GM12878 (cell line): ENCODE data around the gene CAMK2G. TPM values are rescaled to one million over a fixed set of nuclear protein-coding genes. Genes with fewer than 3 reads are reported as not detected.

Experiments used
- BMI1 ChIP-seq: fragments of 450-650 bp; IDR thresholded peaks from 2 replicates; pipeline ENCODE4 v1.6.1; 2016; ENCODE audit warnings: mild to moderate bottlenecking, moderate library complexity, borderline replicate concordance
- BRCA1 ChIP-seq: IDR thresholded peaks from 2 replicates; pipeline ENCODE4 v1.6.1; 2011; ENCODE audit warnings: low read depth, low read length, improper control_type of control experiment
- CHD4 ChIP-seq: fragments of 200-600 bp; sonication (generic); IDR thresholded peaks from 2 replicates; pipeline ENCODE4 v1.6.1; 2016; ENCODE audit warnings: mild to moderate bottlenecking
- ESRRA ChIP-seq: IDR thresholded peaks from 2 replicates; pipeline ENCODE4 v1.6.1; 2012; ENCODE audit warnings: mild to moderate bottlenecking, low read length, improper control_type of control experiment
- HDAC6 ChIP-seq: fragments of 200-600 bp; sonication (generic); IDR thresholded peaks from one replicate; pipeline ENCODE4 v1.8.0; 2017; ENCODE audit warnings: antibody characterized with exemption; ENCODE audit not compliant: unreplicated experiment
- HSF1 ChIP-seq: fragments of 150-350 bp; IDR thresholded peaks from 2 replicates; pipeline ENCODE4 v1.6.1; 2014; ENCODE audit warnings: mild to moderate bottlenecking, low read depth, low read length
- IKZF2 ChIP-seq, 2 experiments: fragments of 450-650 bp; IDR thresholded peaks; 2 replicates each; pipeline ENCODE4 v1.6.1; 2017; ENCODE audit warnings: mild to moderate bottlenecking in 2 of 2, moderate library complexity in 2 of 2
- MTA3 ChIP-seq: IDR thresholded peaks from 2 replicates; pipeline ENCODE4 v1.6.1; 2012; ENCODE audit warnings: low read length, inconsistent platforms, borderline replicate concordance
- POLR2AphosphoS2 ChIP-seq: IDR thresholded peaks from 2 replicates; pipeline ENCODE4 v1.6.1; 2011; ENCODE audit warnings: low read depth, mild to moderate bottlenecking, low read length, improper control_type of control experiment, moderate library complexity
- POLR2AphosphoS5 ChIP-seq: IDR thresholded peaks from 2 replicates; pipeline ENCODE4 v1.6.1; 2011; ENCODE audit warnings: mild to moderate bottlenecking, low read length, inconsistent platforms
- POU2F2 ChIP-seq: IDR thresholded peaks from 3 replicates; pipeline ENCODE4 v1.6.1; 2011; ENCODE audit warnings: low read depth, mild to moderate bottlenecking, low read length, borderline replicate concordance
- RBBP5 ChIP-seq: fragments of 200-600 bp; sonication (generic); conservative IDR thresholded peaks from 2 replicates; pipeline ENCODE4 v1.6.1; 2016
- SMAD1 ChIP-seq: fragments of 450-650 bp; IDR thresholded peaks from 2 replicates; pipeline ENCODE4 v1.6.1; 2018; ENCODE audit warnings: mild to moderate bottlenecking, low read depth; ENCODE audit not compliant: partially characterized antibody
- SPI1 ChIP-seq: IDR thresholded peaks from 2 replicates; pipeline ENCODE4 v1.6.1; 2011; ENCODE audit warnings: low read depth, mild to moderate bottlenecking, low read length, moderate library complexity, borderline replicate concordance; ENCODE audit not compliant: insufficient read depth
- SREBF2 ChIP-seq: IDR thresholded peaks from 2 replicates; pipeline ENCODE4 v1.6.1; 2012; ENCODE audit warnings: mild to moderate bottlenecking, low read length
- USF1 ChIP-seq: IDR thresholded peaks from 2 replicates; pipeline ENCODE4 v1.6.1; 2011; ENCODE audit warnings: borderline replicate concordance, low read depth, mild to moderate bottlenecking, moderate library complexity, mixed read lengths, low read length; ENCODE audit not compliant: insufficient read depth; ENCODE audit errors: extremely low read length
- ZBTB4 ChIP-seq: fragments of 450-650 bp; formaldehyde crosslinking; IDR thresholded peaks from 2 replicates; pipeline ENCODE4 v1.4.0; 2022; ENCODE audit warnings: mild to moderate bottlenecking, moderate library complexity
- ZNF274 ChIP-seq: IDR thresholded peaks from one replicate; pipeline ENCODE4 v1.8.0; 2011; ENCODE audit not compliant: insufficient read length, insufficient read depth
- ZNF384 ChIP-seq: IDR thresholded peaks from 2 replicates; pipeline ENCODE4 v1.6.1; 2012; ENCODE audit warnings: low read depth, mild to moderate bottlenecking, low read length, improper control_type of control experiment, borderline replicate concordance
- ZZZ3 ChIP-seq: IDR thresholded peaks from 2 replicates; pipeline ENCODE4 v1.6.1; 2011; ENCODE audit warnings: low read depth; ENCODE audit not compliant: control insufficient read depth, insufficient read length
- polyA plus RNA-seq, 11 experiments: library from polyadenylated mRNA; depleted of rRNA in 4 of 11; unstranded in 6 of 11; stranded (reverse) in 5 of 11; fragments of >200 nt; fragmentation: Nextera tagmentation in 4 of 11; fragmentation: Illumina TruSeq in 1 of 11; extraction: Ambion mirVana in 4 of 11; extraction: Trizol in 1 of 11; gene quantifications; 1 replicate in 1 of 11; 2 replicates in 10 of 11; pipeline versions ENCODE4 v1.2.1 to v1.2.3, GENCODE V29; 2011 to 2016; ENCODE audit warnings: inconsistent platforms in 2 of 11, missing spikeins in 2 of 11, low read depth in 1 of 11
- total RNA-seq, 4 experiments: library from RNA; depleted of rRNA in 3 of 4; stranded (reverse); fragments of >200 nt in 3 of 4; fragmentation: Illumina TruSeq in 1 of 4; extraction: Trizol in 1 of 4; gene quantifications; 2 replicates each; pipeline versions ENCODE4 v1.2.1 to v1.2.3, GENCODE V29; 2013 to 2021
- TF ChIP-seq, protein P1 (sequence below): fragments of 450-650 bp; formaldehyde crosslinking; IDR thresholded peaks from 2 replicates; pipeline ENCODE4 v1.4.0; 2020; ENCODE audit warnings: mild to moderate bottlenecking, moderate library complexity

CAMK2G gene
- total and polyA plus RNA-seq, 10 of the 15 experiments (the other 5 are each of a cell fraction or from before 2014, with no cell fraction given) = 5.5 to 24.3 (median 16.9) TPM

DNA sequence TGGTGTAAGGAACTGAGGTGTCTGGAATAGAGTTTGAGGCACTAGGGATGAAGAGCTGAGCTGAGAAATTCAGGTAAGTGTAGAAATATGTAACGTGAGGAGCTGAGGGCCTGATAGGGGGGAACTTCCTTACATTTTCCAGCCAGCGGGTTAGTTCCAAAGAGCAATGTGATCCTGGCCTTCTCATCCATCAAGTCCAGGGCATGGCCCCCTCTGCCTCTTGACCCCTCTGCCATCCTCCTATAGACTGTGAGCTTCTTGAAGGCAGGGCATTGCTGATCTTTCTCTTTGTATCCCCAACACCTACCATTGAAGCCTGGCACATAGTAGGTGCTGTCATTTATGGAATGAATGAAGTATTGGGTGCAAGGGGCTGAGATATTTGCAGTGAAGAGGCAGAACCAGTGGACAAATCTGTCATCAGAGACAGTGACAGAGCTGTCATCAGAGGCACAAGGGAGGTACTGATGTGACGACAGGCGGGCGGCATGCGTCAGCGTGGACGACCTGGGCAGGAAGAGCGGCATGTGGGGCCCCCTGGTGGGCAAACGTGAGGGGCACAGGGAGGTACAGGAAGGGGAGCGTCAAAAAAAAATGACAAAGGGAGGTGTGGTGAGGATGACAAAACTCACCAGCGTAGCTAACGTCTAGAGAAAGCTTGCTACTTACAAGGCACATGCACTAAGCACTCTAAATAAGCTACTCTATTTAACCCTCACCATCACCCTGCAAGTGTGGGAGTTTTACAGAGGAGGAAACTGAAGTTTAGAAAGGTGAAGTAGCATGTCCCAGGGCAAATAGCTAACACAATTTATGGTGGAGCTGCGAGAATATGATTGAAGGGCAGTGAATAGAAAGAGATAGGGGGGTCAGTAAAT, 5.2 kb upstream of the CAMK2G start (continued):
- TF ChIP-seq, protein P1, sequence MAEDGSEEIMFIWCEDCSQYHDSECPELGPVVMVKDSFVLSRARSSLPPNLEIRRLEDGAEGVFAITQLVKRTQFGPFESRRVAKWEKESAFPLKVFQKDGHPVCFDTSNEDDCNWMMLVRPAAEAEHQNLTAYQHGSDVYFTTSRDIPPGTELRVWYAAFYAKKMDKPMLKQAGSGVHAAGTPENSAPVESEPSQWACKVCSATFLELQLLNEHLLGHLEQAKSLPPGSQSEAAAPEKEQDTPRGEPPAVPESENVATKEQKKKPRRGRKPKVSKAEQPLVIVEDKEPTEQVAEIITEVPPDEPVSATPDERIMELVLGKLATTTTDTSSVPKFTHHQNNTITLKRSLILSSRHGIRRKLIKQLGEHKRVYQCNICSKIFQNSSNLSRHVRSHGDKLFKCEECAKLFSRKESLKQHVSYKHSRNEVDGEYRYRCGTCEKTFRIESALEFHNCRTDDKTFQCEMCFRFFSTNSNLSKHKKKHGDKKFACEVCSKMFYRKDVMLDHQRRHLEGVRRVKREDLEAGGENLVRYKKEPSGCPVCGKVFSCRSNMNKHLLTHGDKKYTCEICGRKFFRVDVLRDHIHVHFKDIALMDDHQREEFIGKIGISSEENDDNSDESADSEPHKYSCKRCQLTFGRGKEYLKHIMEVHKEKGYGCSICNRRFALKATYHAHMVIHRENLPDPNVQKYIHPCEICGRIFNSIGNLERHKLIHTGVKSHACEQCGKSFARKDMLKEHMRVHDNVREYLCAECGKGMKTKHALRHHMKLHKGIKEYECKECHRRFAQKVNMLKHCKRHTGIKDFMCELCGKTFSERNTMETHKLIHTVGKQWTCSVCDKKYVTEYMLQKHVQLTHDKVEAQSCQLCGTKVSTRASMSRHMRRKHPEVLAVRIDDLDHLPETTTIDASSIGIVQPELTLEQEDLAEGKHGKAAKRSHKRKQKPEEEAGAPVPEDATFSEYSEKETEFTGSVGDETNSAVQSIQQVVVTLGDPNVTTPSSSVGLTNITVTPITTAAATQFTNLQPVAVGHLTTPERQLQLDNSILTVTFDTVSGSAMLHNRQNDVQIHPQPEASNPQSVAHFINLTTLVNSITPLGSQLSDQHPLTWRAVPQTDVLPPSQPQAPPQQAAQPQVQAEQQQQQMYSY (CRISPR knock-in tag) = no peak
- TF ChIP-seq ZBTB4 (CRISPR knock-in tag) = no peak
- no peak for TF ChIP-seq POLR2AphosphoS2
- no peak for TF ChIP-seq ZZZ3
- no peak for TF ChIP-seq SPI1
- no peak for TF ChIP-seq RBBP5
- no peak for TF ChIP-seq BRCA1
- no peak for TF ChIP-seq USF1
- no peak for TF ChIP-seq MTA3
- TF ChIP-seq HDAC6 = no peak
- TF ChIP-seq POLR2AphosphoS5 = no peak
- no peak for TF ChIP-seq SMAD1
- no peak for TF ChIP-seq SREBF2
- TF ChIP-seq ZNF274 = no peak
- TF ChIP-seq ESRRA = peak; percentile 54
- TF ChIP-seq HSF1 = no peak
- no peak for TF ChIP-seq CHD4
- peak; percentile 83; the same call in 1 of the 2 replicates for TF ChIP-seq ZNF384
- no peak; the same call in 1 of the 2 replicates for TF ChIP-seq BMI1
- TF ChIP-seq IKZF2 (IDR thresholded peaks at IDR 0.05) = peak in 1 of 2 experiments; percentile 59; a peak in 2 of 4 replicates
- TF ChIP-seq POU2F2 = no peak
